Activated CD8-positive, alpha-beta T cell treated with anti-CD3 and anti-CD28 coated beads for 36 hours (primary cell): ENCODE results near the gene GDI2. TPM values are rescaled to one million over a fixed set of nuclear protein-coding genes. Genes with fewer than 3 reads are reported as not detected.

Experiments
- ATAC-seq: fragments of 200-7000 bp; cut with Tn5 transposase; one replicate; pipeline ENCODE4 v1.10.0; 2021; ENCODE audit warnings: mild to moderate bottlenecking, moderate library complexity
- CTCF ChIA-PET: fragments of 350-600 bp; sonication (Branson Sonifier 250); formaldehyde crosslinking; loops from one replicate; lab custom pipeline; 2021; ENCODE audit warnings: antibody characterized with exemption; lab: Charles Lee
- POLR2A ChIA-PET: fragments of 350-600 bp; sonication (Branson Sonifier 250); formaldehyde crosslinking; loops from one replicate; lab custom pipeline; 2021; ENCODE audit warnings: antibody characterized with exemption; lab: Charles Lee
- DNase-seq: peaks from one replicate; pipeline ENCODE4 v3.0.0-alpha.2; 2020
- H3K27ac Mint-ChIP-seq: one replicate; pipeline ENCODE4 v1.8.0; 2021; ENCODE audit warnings: mild to moderate bottlenecking, mixed read lengths
- H3K27me3 Mint-ChIP-seq: one replicate; pipeline ENCODE4 v1.8.0; 2021; ENCODE audit warnings: mixed read lengths
- H3K36me3 Mint-ChIP-seq: one replicate; pipeline ENCODE4 v1.8.0; 2021; ENCODE audit warnings: low read depth, mixed read lengths
- H3K4me1 Mint-ChIP-seq: one replicate; pipeline ENCODE4 v1.8.0; 2021; ENCODE audit warnings: low read depth, mixed read lengths
- H3K4me3 Mint-ChIP-seq: one replicate; pipeline ENCODE4 v1.8.0; 2021; ENCODE audit warnings: mild to moderate bottlenecking, moderate library complexity, mixed read lengths
- H3K9me3 Mint-ChIP-seq: one replicate; pipeline ENCODE4 v1.8.0; 2021; ENCODE audit warnings: mixed read lengths
- CTCF ChIP-seq: fragments of 200-600 bp; IDR thresholded peaks from one replicate; pipeline ENCODE4 v1.8.0; 2022; ENCODE audit warnings: antibody characterized with exemption, mild to moderate bottlenecking
- intact Hi-C: fragments of 100-400 bp; cut with micrococcal nuclease; formaldehyde crosslinking; loops from one replicate; pipeline ENCODE4 v1.10.0; 2022
- total RNA-seq, 2 experiments: library from RNA; stranded (reverse); gene quantifications; one replicate each; pipeline ENCODE4 v1.2.3, GENCODE V29; 2021

GDI2 gene
- total RNA-seq, 2 experiments from 2014 or later, result 288 to 291 TPM

- H3K4me1 Mint-ChIP-seq, result peaks cover 4% of the 10 kb centered on the region
- intact Hi-C loops, result no loop called here
- no peak for TF ChIP-seq CTCF
- ChIA-PET POLR2A (no interaction called here), CTCF (no interaction called here)
- ATAC-seq (no peak), DNase-seq (no peak)
- no peak overlapping the region for H3K4me3 Mint-ChIP-seq
- H3K27me3 Mint-ChIP-seq, result no peaks in the 10 kb centered on the region
- H3K27ac Mint-ChIP-seq, result no peak overlapping the region
- H3K36me3 Mint-ChIP-seq, result peaks cover 62% of the 10 kb centered on the region
- no peaks in the 10 kb centered on the region for H3K9me3 Mint-ChIP-seq
These were observed 69.5 kb downstream of the GDI2 start for GRCh38 chr10:5743736-5744135.

- Mint-ChIP-seq H3K27ac (no peak overlapping the region), H3K36me3 (peaks cover 55% of the 10 kb centered on the region), H3K9me3 (no peaks in the 10 kb centered on the region), H3K27me3 (no peaks in the 10 kb centered on the region), H3K4me1 (peaks cover 2% of the 10 kb centered on the region), H3K4me3 (no peak overlapping the region)
- ChIA-PET POLR2A (no interaction called here), CTCF (interaction anchor here (1.5 kb wide), 1 partner anchor 16 kb away, joined by 3 read pairs; no protein-coding TSS in a partner anchor)
- intact Hi-C loops, result no loop called here
- ATAC-seq (no peak), DNase-seq (no peak)
- TF ChIP-seq CTCF, result no peak
These were observed 71.1 kb downstream of the GDI2 start for GRCh38 chr10:5742116-5742515.

- ATAC-seq (no peak), DNase-seq (no peak)
- Mint-ChIP-seq H3K36me3 (peaks cover 50% of the 10 kb centered on the region), H3K4me3 (no peak overlapping the region), H3K27ac (peak overlapping the region; percentile 2), H3K9me3 (no peaks in the 10 kb centered on the region), H3K27me3 (no peaks in the 10 kb centered on the region), H3K4me1 (peaks cover 5% of the 10 kb centered on the region)
- ChIA-PET POLR2A (no interaction called here), CTCF (interaction anchor here (1.0 to 1.6 kb wide), 4 partner anchors 10 to 143 kb away, joined by 3 to 4 read pairs (median 3); no protein-coding TSS in a partner anchor)
- intact Hi-C loops, result no loop called here
- no peak for TF ChIP-seq CTCF
These were observed 72.0 kb downstream of the GDI2 start for GRCh38 chr10:5741276-5741675.

- no peaks in the 10 kb centered on the region for H3K27me3 Mint-ChIP-seq
- no peak for ATAC-seq
- no peak for TF ChIP-seq CTCF
- no peak overlapping the region for H3K4me3 Mint-ChIP-seq
- no peaks in the 10 kb centered on the region for H3K9me3 Mint-ChIP-seq
- DNase-seq, result no peak
- CTCF ChIA-PET, result interaction anchor here (1.3 kb wide), 1 partner anchor 8 kb away, joined by 3 read pairs; no protein-coding TSS in a partner anchor
- intact Hi-C loops, result no loop called here
- H3K36me3 Mint-ChIP-seq, result peaks cover 45% of the 10 kb centered on the region
- POLR2A ChIA-PET, result no interaction called here
- H3K4me1 Mint-ChIP-seq, result peaks cover 5% of the 10 kb centered on the region
- no peak overlapping the region for H3K27ac Mint-ChIP-seq
These were observed 74.8 kb downstream of the GDI2 start for GRCh38 chr10:5738427-5738826.

- ATAC-seq (no peak), DNase-seq (no peak)
- TF ChIP-seq CTCF, result no peak
- Mint-ChIP-seq H3K4me1 (peaks cover 9% of the 10 kb centered on the region), H3K4me3 (no peak overlapping the region), H3K27ac (peak overlapping the region; percentile 4), H3K27me3 (no peaks in the 10 kb centered on the region), H3K9me3 (no peaks in the 10 kb centered on the region), H3K36me3 (peaks cover 44% of the 10 kb centered on the region)
- ChIA-PET CTCF (interaction anchor here (1.1 kb wide), 1 partner anchor 45 kb away, joined by 3 read pairs; no protein-coding TSS in a partner anchor), POLR2A (no interaction called here)
- intact Hi-C loops, result no loop called here
These were observed 75.9 kb downstream of the GDI2 start for GRCh38 chr10:5737352-5737751.
